OCI-M2 (cell line): ENCODE data around the gene AMDHD1.

ENCODE experiments used
- DNase-seq: peaks from one replicate; lab custom pipeline; 2025; ENCODE audit not compliant: unreplicated experiment; lab: John Stamatoyannopoulos, UW

Gene AMDHD1

GRCh38 chr12:95943330-95943842 lies at the start of gene AMDHD1:
Gene AMDHD1 (plus strand): TSS chr12:95943331. CDS start chr12:95943399, 68 bp downstream.
- DNase-seq: no peak

- DNase-seq: no peak
These were observed 46.3 kb upstream of the AMDHD1 start for GRCh38 chr12:95896846-95897245.

- DNase-seq: no peak
These were observed 45.0 kb upstream of the AMDHD1 start for GRCh38 chr12:95898081-95898480.

GRCh38 chr12:95908573-95908972 lies 34.6 kb upstream of the AMDHD1 start:
- no peak for DNase-seq

- DNase-seq: no peak
These were observed 33.3 kb upstream of the AMDHD1 start for GRCh38 chr12:95909871-95910270.

GRCh38 chr12:95918194-95918993 lies 24.7 kb upstream of the AMDHD1 start:
- DNase-seq: no peak

GRCh38 chr12:95919110-95919509 lies 24.0 kb upstream of the AMDHD1 start:
- no peak for DNase-seq

GRCh38 chr12:95922231-95922630 lies 20.9 kb upstream of the AMDHD1 start:
- no peak for DNase-seq

GRCh38 chr12:95940514-95940913 lies 2.6 kb upstream of the AMDHD1 start:
- no peak for DNase-seq

GRCh38 chr12:95942101-95942523 lies 1.0 kb upstream of the AMDHD1 start:
- DNase-seq: no peak

GRCh38 chr12:95942524-95943329 lies 404 bp upstream of the AMDHD1 start, which contains the start of gene CCDC38:
Gene CCDC38 (minus strand): TSS chr12:95942614. CDS start chr12:95936509, 6,105 bp downstream.
- no peak for DNase-seq

GRCh38 chr12:95944108-95944704 lies 1.1 kb downstream of the AMDHD1 start:
- DNase-seq: no peak

- no peak for DNase-seq
These were observed 6.5 kb downstream of the AMDHD1 start for GRCh38 chr12:95949477-95950206.

GRCh38 chr12:95951515-95951914 lies 8.4 kb downstream of the AMDHD1 start:
- DNase-seq: no peak

GRCh38 chr12:95953000-95953399 lies 9.9 kb downstream of the AMDHD1 start:
- DNase-seq: no peak

- DNase-seq: no peak
These were observed 12.5 kb downstream of the AMDHD1 start for GRCh38 chr12:95955549-95956159.

- no peak for DNase-seq
These were observed 13.5 kb downstream of the AMDHD1 start for GRCh38 chr12:95956557-95957145.

- DNase-seq: no peak
These were observed 16.0 kb downstream of the AMDHD1 start for GRCh38 chr12:95959107-95959506.

GRCh38 chr12:95960241-95960640 lies 17.1 kb downstream of the AMDHD1 start:
- DNase-seq: no peak

- no peak for DNase-seq
These were observed 19.1 kb downstream of the AMDHD1 start for GRCh38 chr12:95962222-95962621.
